Upper lobe of left lung (tissue), 6 donors: ENCODE results near the gene KRT27. TPM values are rescaled to one million over a fixed set of nuclear protein-coding genes. Genes with fewer than 3 reads are reported as not detected.

Source experiments
- ATAC-seq, 2 donors: fragments of 200-7000 bp; cut with Tn5 transposase; one replicate each; pipeline ENCODE4 v1.9.1; 2022; ENCODE audit warnings: mild to moderate bottlenecking in 2 of 2, moderate library complexity in 2 of 2; ENCODE audit not compliant: low FRiP score in 2 of 2
- DNase-seq, 2 donors: peaks; one replicate each; pipeline ENCODE4 v3.0.0-alpha.2; 2019 to 2020
- H3K27ac ChIP-seq, 4 donors: fragments of 200-600 bp; sonication (generic); one replicate each; pipeline ENCODE4 v1.5.1; 2016 to 2019
- H3K27me3 ChIP-seq, 4 donors: fragments of 200-600 bp; sonication (generic); one replicate each; pipeline ENCODE4 v1.5.1; 2017 to 2019
- H3K36me3 ChIP-seq, 4 donors: fragments of 200-600 bp; sonication (generic); one replicate each; pipeline ENCODE4 v1.5.1; 2016 to 2019
- H3K4me1 ChIP-seq, 4 donors: fragments of 200-600 bp; sonication (generic); one replicate each; pipeline ENCODE4 v1.5.1; 2018 to 2019
- H3K4me3 ChIP-seq, 4 donors: fragments of 200-600 bp; sonication (generic); one replicate each; pipeline ENCODE4 v1.5.1; 2017 to 2019; ENCODE audit warnings: mild to moderate bottlenecking in 2 of 4, moderate library complexity in 1 of 4
- H3K9me3 ChIP-seq, 4 donors: fragments of 200-600 bp; sonication (generic); one replicate each; pipeline ENCODE4 v1.5.1; 2018 to 2019
- CTCF ChIP-seq, 6 experiments: fragments of 450-650 bp in 4 of 6; fragments of 200-600 bp in 2 of 6; sonication (generic) in 2 of 6; IDR thresholded peaks; one replicate each; pipeline ENCODE4 v1.5.1; 2016 to 2019; ENCODE audit warnings: antibody characterized with exemption in 6 of 6
- EP300 ChIP-seq, 4 donors: sonication (generic); formaldehyde crosslinking; IDR thresholded peaks; one replicate each; pipeline ENCODE4 v1.5.1; 2017; ENCODE audit warnings: antibody characterized with exemption in 4 of 4, control low read depth in 2 of 4
- POLR2A ChIP-seq, 4 donors: fragments of 450-650 bp; IDR thresholded peaks; one replicate each; pipeline ENCODE4 v1.5.1; 2016 to 2017; ENCODE audit warnings: antibody characterized with exemption in 4 of 4, mild to moderate bottlenecking in 2 of 4
- POLR2AphosphoS5 ChIP-seq, 2 donors: sonication (generic); formaldehyde crosslinking; IDR thresholded peaks; one replicate each; pipeline ENCODE4 v1.5.1; 2017; ENCODE audit warnings: antibody characterized with exemption in 2 of 2
- WGBS, 2 donors: methylation state at CpG; one replicate each; pipeline ENCODE4 v1.1.5; 2017 to 2018; 5-methylcytosine and 5-hydroxymethylcytosine counted together
- total RNA-seq, 6 donors: library from RNA; depleted of rRNA in 4 of 6; stranded (reverse); fragments of >200 nt in 4 of 6; gene quantifications; one replicate each; pipeline versions ENCODE4 v1.1.0 to v1.2.1, GENCODE V29; 2016 to 2021
- donor health status: DM: no; HTN: no; CAD: no; lungs with moderate emphysema.
- donor health status: DM: no; HTN: yes; CAD: no; lungs with severe emphysema.

Gene KRT27
- total RNA-seq, 6 donors from 2014 or later: 0.24 to 1.4 (median 0.65) TPM; not detected in 2

DNA sequence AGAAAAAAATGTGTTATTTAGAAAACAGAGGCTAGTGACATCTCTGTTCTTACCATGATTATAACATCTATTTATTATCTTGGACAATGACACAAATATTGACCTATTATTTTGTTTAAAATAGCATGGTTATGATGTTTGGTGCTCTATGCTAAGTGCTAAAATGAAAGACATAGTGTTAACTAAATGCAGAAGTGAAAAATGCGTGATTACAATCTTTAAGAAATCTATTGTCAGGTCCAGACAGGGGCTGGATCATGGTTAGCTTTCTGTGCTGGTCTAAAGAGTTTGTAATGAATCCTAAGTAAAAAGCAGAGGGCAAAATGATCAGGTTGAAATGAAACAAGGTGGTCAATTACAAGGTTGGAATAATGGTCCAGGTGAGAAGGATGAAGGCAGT is 18.0 kb upstream of the KRT27 start:
- WGBS, 2 donors: 58 to 80% methylated on average over 1 of the region's 1 CpG
- ATAC-seq: no peak

GRCh38 chr17:40799859-40800258 is 17.5 kb upstream of the KRT27 start, which contains the start of gene KRT28:
Gene KRT28, minus strand, starts transcription at chr17:40799959. Its CDS starts 66 bp downstream, at chr17:40799893.
- Histone ChIP-seq H3K27ac (no peak within 1 kb of the TSS), H3K9me3 (no peaks in the 10 kb centered on the region), H3K4me3 (no peak within 1 kb of the TSS), H3K27me3 (no peaks in the 10 kb centered on the region), H3K36me3 (no peaks in the 10 kb centered on the region), H3K4me1 (peaks cover 0 to 4% (median 0%) of the 10 kb centered on the region in 4 donors)
- 77 to 85% methylated on average over 3 of the region's 3 CpGs for WGBS, 2 donors
- ATAC-seq: no peak
- no peak for DNase-seq
- TF ChIP-seq POLR2AphosphoS5 (IDR thresholded peaks at IDR 0.05) (no peak), POLR2A (IDR thresholded peaks at IDR 0.05) (no peak), CTCF (IDR thresholded peaks at IDR 0.05) (no peak), EP300 (IDR thresholded peaks at IDR 0.05) (no peak)

More for the DNA sequence above, 18.0 kb upstream of the KRT27 start:
- Histone ChIP-seq H3K4me3 (no peak overlapping the region), H3K9me3 (no peaks in the 10 kb centered on the region), H3K36me3 (no peaks in the 10 kb centered on the region), H3K4me1 (peaks cover 0 to 4% (median 0%) of the 10 kb centered on the region in 4 donors), H3K27me3 (no peaks in the 10 kb centered on the region), H3K27ac (no peak overlapping the region)
- TF ChIP-seq POLR2AphosphoS5 (IDR thresholded peaks at IDR 0.05) (no peak), CTCF (IDR thresholded peaks at IDR 0.05) (no peak), EP300 (IDR thresholded peaks at IDR 0.05) (no peak), POLR2A (IDR thresholded peaks at IDR 0.05) (no peak)
- no peak for DNase-seq

DNA sequence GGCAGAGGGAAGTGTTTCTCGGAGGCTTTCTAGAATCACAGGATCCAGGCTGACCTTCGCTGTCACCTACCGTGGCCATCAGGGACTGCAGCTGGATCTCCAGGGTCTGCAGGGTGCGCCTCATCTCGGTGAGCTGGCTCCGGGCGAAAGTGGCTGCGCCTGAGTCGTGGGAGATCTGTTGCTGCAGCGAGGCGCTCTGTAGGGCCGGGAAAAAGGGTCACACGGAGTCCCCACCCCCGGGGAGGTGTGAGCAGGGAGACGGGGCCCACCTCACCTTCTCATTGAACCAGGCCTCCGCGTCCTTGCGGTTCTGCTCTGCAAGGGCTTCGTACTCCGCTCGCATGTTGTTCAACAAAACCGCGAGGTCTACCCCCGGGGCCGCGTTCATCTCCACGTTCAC is 14.5 kb upstream of the KRT27 start:
- Histone ChIP-seq H3K36me3 (no peaks in the 10 kb centered on the region), H3K4me1 (peaks cover 0 to 3% (median 0%) of the 10 kb centered on the region in 4 donors)
- TF ChIP-seq POLR2A (IDR thresholded peaks at IDR 0.05) (no peak), POLR2AphosphoS5 (IDR thresholded peaks at IDR 0.05) (no peak), CTCF (IDR thresholded peaks at IDR 0.05) (no peak), EP300 (IDR thresholded peaks at IDR 0.05) (no peak)

GRCh38 chr17:40795019-40795667 is 12.8 kb upstream of the KRT27 start:
- Histone ChIP-seq H3K36me3 (no peaks in the 10 kb centered on the region), H3K27me3 (no peaks in the 10 kb centered on the region), H3K27ac (no peak overlapping the region), H3K4me1 (peaks cover 0 to 6% (median 0%) of the 10 kb centered on the region in 4 donors), H3K9me3 (no peaks in the 10 kb centered on the region), H3K4me3 (no peak overlapping the region)
- 47 to 55% methylated on average over 10 of the region's 10 CpGs for WGBS, 2 donors
- no peak for ATAC-seq
- peak in 1 of 2 donors; percentile 45 for DNase-seq
- TF ChIP-seq POLR2A (IDR thresholded peaks at IDR 0.05): no peak
- no peak for TF ChIP-seq CTCF (IDR thresholded peaks at IDR 0.05)
- TF ChIP-seq EP300 (IDR thresholded peaks at IDR 0.05): no peak
- no peak for TF ChIP-seq POLR2AphosphoS5 (IDR thresholded peaks at IDR 0.05)

More for the DNA sequence above, 14.5 kb upstream of the KRT27 start:
- ATAC-seq (no peak), DNase-seq (peak in 1 of 2 donors; percentile 62)
- Histone ChIP-seq H3K4me3 (no peak overlapping the region), H3K27me3 (no peaks in the 10 kb centered on the region), H3K9me3 (no peaks in the 10 kb centered on the region), H3K27ac (no peak overlapping the region)
- WGBS, 2 donors: 81 to 85% methylated on average over 27 of the region's 27 CpGs

DNA sequence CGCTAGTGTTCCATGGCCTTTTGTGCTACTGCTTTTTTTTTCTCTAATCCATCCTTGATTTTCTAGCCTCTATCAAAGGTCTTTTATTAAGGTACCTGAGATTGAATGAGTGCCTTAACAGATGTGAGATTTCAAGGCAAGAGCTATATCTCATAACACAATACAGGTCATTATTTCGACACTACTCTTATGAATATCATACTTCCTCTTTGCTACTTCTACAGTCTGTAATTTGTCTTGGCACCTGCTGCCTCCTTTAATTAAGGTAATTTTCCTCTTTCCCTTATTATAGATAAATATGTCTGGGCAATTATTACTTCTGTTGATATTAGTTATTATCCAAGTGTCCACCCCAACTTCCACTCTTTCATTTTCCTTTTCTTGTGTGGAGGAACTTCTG is 12.1 kb upstream of the KRT27 start:
- ATAC-seq (no peak), DNase-seq (no peak)

More for the DNA sequence above, 12.1 kb upstream of the KRT27 start:
- Histone ChIP-seq H3K27ac (no peak overlapping the region), H3K4me3 (no peak overlapping the region), H3K4me1 (peaks cover 0 to 6% (median 0%) of the 10 kb centered on the region in 4 donors), H3K9me3 (no peaks in the 10 kb centered on the region), H3K36me3 (no peaks in the 10 kb centered on the region), H3K27me3 (no peaks in the 10 kb centered on the region)
- 74 to 78% methylated on average over 2 of the region's 2 CpGs for WGBS, 2 donors
- TF ChIP-seq POLR2A (IDR thresholded peaks at IDR 0.05) (no peak), POLR2AphosphoS5 (IDR thresholded peaks at IDR 0.05) (no peak), CTCF (IDR thresholded peaks at IDR 0.05) (no peak), EP300 (IDR thresholded peaks at IDR 0.05) (no peak)
